ENCODE results near the gene IQCK.
"Not testable (repeated sequence)": the region's sequence is repeated elsewhere in the genome, so short reads cannot be mapped to it uniquely, and the experiment has no call there.

GRCh38 chr16:19801369-19801768 lies 83.3 kb downstream of the IQCK start:
- not testable (repeated sequence) for TF ChIP-seq CTCF (IDR thresholded peaks at IDR 0.05 in 8 of 11, conservative IDR thresholded peaks at IDR 0.05 in 3 of 11); POLR2A (IDR thresholded peaks at IDR 0.05); POLR2AphosphoS5 (IDR thresholded peaks at IDR 0.05)
